SK-N-SH treated with all-trans-retinoic acid at 6 μM for 48 hours (cell line): Measurements from ENCODE around the gene SMG9.

Experiments used
- ATAC-seq: fragments of 200-7000 bp; cut with Tn5 transposase; 3 replicates; pipeline ENCODE4 v1.9.1; 2020; ENCODE audit warnings: mild to moderate bottlenecking, moderate library complexity
- ARNTL ChIP-seq: fragments of 450-650 bp; formaldehyde crosslinking; IDR thresholded peaks from 2 replicates; pipeline ENCODE4 v1.5.0; 2020; ENCODE audit warnings: low read depth, mild to moderate bottlenecking, moderate library complexity, borderline replicate concordance
- CSDC2 ChIP-seq: fragments of 250-450 bp; sonication (Bioruptor Pico); IDR thresholded peaks from 2 replicates; pipeline ENCODE4 v1.5.0; 2020; ENCODE audit warnings: mild to moderate bottlenecking, moderate library complexity
- ESRRG ChIP-seq: fragments of 250-450 bp; sonication (Bioruptor Pico); IDR thresholded peaks from 2 replicates; pipeline ENCODE4 v1.6.1; 2021; ENCODE audit warnings: mild to moderate bottlenecking
- GLIS3 ChIP-seq: fragments of 250-450 bp; sonication (Bioruptor Pico); IDR thresholded peaks from 2 replicates; pipeline ENCODE4 v1.5.0; 2020; ENCODE audit warnings: mild to moderate bottlenecking, moderate library complexity
- ISL1 ChIP-seq: fragments of 250-450 bp; sonication (Bioruptor Pico); IDR thresholded peaks from 2 replicates; pipeline ENCODE4 v2.1.2; 2022; ENCODE audit warnings: mild to moderate bottlenecking, moderate library complexity
- OSR1 ChIP-seq: fragments of 250-450 bp; sonication (Bioruptor Pico); IDR thresholded peaks from 2 replicates; pipeline ENCODE4 v1.8.0; 2022; ENCODE audit warnings: moderate library complexity, mild to moderate bottlenecking, inconsistent platforms
- PPARA ChIP-seq: fragments of 250-450 bp; sonication (Bioruptor Pico); IDR thresholded peaks from 2 replicates; pipeline ENCODE4 v1.5.0; 2020; ENCODE audit warnings: mild to moderate bottlenecking, borderline replicate concordance
- RARB ChIP-seq: fragments of 250-450 bp; sonication (Bioruptor Pico); IDR thresholded peaks from 2 replicates; pipeline ENCODE4 v1.8.0; 2021; ENCODE audit warnings: mild to moderate bottlenecking, moderate library complexity
- SNAI2 ChIP-seq: fragments of 250-450 bp; sonication (Bioruptor Pico); IDR thresholded peaks from 2 replicates; pipeline ENCODE4 v1.5.0; 2020; ENCODE audit warnings: mild to moderate bottlenecking, moderate library complexity
- TCF4 ChIP-seq: fragments of 250-450 bp; sonication (Bioruptor Pico); IDR thresholded peaks from 2 replicates; pipeline ENCODE4 v1.8.0; 2021; ENCODE audit warnings: mild to moderate bottlenecking, moderate library complexity, borderline replicate concordance
- TOX ChIP-seq: fragments of 250-450 bp; sonication (Bioruptor Pico); IDR thresholded peaks from 2 replicates; pipeline ENCODE4 v1.8.0; 2021; ENCODE audit warnings: mild to moderate bottlenecking, moderate library complexity, borderline replicate concordance
- ZC3H10 ChIP-seq: fragments of 250-450 bp; sonication (Bioruptor Pico); IDR thresholded peaks from 2 replicates; pipeline ENCODE4 v1.5.1; 2021; ENCODE audit warnings: mild to moderate bottlenecking, moderate library complexity
- ZFP3 ChIP-seq: fragments of 250-450 bp; sonication (Bioruptor Pico); IDR thresholded peaks from 2 replicates; pipeline ENCODE4 v1.5.0; 2020; ENCODE audit warnings: mild to moderate bottlenecking, moderate library complexity
- ZNF565 ChIP-seq: fragments of 450-650 bp; formaldehyde crosslinking; conservative IDR thresholded peaks from 2 replicates; pipeline ENCODE4 v1.5.0; 2020; ENCODE audit warnings: low read depth, mild to moderate bottlenecking, moderate library complexity
- ZNF70 ChIP-seq: fragments of 450-650 bp; formaldehyde crosslinking; IDR thresholded peaks from 2 replicates; pipeline ENCODE4 v1.5.0; 2020; ENCODE audit warnings: mild to moderate bottlenecking, moderate library complexity
- ZNF8 ChIP-seq: fragments of 450-650 bp; formaldehyde crosslinking; IDR thresholded peaks from 2 replicates; pipeline ENCODE4 v1.5.0; 2020; ENCODE audit warnings: mild to moderate bottlenecking, moderate library complexity
- TF ChIP-seq, protein P1 (sequence below): fragments of 250-450 bp; sonication (Bioruptor Pico); IDR thresholded peaks from 2 replicates; pipeline ENCODE4 v1.5.1; 2020; ENCODE audit warnings: low read depth, mild to moderate bottlenecking, moderate library complexity
- TF ChIP-seq, protein P2 (sequence below): fragments of 250-450 bp; sonication (Bioruptor Pico); IDR thresholded peaks from 2 replicates; pipeline ENCODE4 v1.8.0; 2021; ENCODE audit warnings: low read depth, mild to moderate bottlenecking, moderate library complexity, borderline replicate concordance
- TF ChIP-seq, protein P3 (sequence below): fragments of 250-450 bp; sonication (Bioruptor Pico); IDR thresholded peaks from 2 replicates; pipeline ENCODE4 v1.5.1; 2021; ENCODE audit warnings: mild to moderate bottlenecking, moderate library complexity
- TF ChIP-seq, protein P4 (sequence below): fragments of 250-450 bp; sonication (Bioruptor Pico); IDR thresholded peaks from 2 replicates; pipeline ENCODE4 v1.5.0; 2020; ENCODE audit warnings: mild to moderate bottlenecking, moderate library complexity
- TF ChIP-seq, protein P5 (sequence below): fragments of 250-450 bp; sonication (Bioruptor Pico); IDR thresholded peaks from 2 replicates; pipeline ENCODE4 v1.8.0; 2020; ENCODE audit warnings: mild to moderate bottlenecking, moderate library complexity, borderline replicate concordance

The SMG9 gene

DNA sequence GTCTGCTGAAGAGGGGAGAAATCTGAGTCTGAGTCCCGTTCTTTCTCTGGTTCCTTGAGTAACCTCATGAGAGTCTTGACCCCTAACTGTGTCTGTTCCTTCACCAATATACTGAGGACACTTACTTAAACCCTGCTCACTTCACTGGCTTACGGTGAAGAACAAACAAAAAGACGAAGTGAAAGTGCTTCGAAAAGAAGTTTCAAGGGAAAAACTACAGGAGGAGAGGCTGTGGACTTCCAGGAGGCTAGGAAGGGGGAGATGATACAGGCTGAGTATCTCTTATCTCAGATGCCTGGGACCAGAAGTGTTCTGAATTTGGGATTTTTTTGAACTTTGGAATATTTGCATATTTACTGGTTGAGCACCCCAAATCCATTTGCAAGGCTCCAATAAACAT, 6.1 kb downstream of the SMG9 start:
- ATAC-seq = no peak
- TF ChIP-seq TCF4 (no peak), ZNF70 (CRISPR knock-in tag) (no peak), GLIS3 (CRISPR knock-in tag) (no peak), RARB (no peak), OSR1 (no peak), TOX (CRISPR knock-in tag) (no peak), SNAI2 (no peak), ESRRG (CRISPR knock-in tag) (no peak), CSDC2 (CRISPR knock-in tag) (no peak), ZNF565 (CRISPR knock-in tag) (no peak), ARNTL (no peak), PPARA (CRISPR knock-in tag) (no peak), ZFP3 (CRISPR knock-in tag) (no peak), ISL1 (no peak)
- TF ChIP-seq, protein P1, sequence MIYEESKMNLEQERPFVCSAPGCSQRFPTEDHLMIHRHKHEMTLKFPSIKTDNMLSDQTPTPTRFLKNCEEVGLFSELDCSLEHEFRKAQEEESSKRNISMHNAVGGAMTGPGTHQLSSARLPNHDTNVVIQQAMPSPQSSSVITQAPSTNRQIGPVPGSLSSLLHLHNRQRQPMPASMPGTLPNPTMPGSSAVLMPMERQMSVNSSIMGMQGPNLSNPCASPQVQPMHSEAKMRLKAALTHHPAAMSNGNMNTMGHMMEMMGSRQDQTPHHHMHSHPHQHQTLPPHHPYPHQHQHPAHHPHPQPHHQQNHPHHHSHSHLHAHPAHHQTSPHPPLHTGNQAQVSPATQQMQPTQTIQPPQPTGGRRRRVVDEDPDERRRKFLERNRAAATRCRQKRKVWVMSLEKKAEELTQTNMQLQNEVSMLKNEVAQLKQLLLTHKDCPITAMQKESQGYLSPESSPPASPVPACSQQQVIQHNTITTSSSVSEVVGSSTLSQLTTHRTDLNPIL (CRISPR knock-in tag) = no peak
- TF ChIP-seq, protein P2, sequence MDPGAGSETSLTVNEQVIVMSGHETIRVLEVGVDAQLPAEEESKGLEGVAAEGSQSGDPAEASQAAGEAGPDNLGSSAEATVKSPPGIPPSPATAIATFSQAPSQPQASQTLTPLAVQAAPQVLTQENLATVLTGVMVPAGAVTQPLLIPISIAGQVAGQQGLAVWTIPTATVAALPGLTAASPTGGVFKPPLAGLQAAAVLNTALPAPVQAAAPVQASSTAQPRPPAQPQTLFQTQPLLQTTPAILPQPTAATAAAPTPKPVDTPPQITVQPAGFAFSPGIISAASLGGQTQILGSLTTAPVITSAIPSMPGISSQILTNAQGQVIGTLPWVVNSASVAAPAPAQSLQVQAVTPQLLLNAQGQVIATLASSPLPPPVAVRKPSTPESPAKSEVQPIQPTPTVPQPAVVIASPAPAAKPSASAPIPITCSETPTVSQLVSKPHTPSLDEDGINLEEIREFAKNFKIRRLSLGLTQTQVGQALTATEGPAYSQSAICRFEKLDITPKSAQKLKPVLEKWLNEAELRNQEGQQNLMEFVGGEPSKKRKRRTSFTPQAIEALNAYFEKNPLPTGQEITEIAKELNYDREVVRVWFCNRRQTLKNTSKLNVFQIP = no peak
- TF ChIP-seq, protein P3, sequence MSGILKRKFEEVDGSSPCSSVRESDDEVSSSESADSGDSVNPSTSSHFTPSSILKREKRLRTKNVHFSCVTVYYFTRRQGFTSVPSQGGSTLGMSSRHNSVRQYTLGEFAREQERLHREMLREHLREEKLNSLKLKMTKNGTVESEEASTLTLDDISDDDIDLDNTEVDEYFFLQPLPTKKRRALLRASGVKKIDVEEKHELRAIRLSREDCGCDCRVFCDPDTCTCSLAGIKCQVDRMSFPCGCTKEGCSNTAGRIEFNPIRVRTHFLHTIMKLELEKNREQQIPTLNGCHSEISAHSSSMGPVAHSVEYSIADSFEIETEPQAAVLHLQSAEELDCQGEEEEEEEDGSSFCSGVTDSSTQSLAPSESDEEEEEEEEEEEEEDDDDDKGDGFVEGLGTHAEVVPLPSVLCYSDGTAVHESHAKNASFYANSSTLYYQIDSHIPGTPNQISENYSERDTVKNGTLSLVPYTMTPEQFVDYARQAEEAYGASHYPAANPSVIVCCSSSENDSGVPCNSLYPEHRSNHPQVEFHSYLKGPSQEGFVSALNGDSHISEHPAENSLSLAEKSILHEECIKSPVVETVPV = no peak
- TF ChIP-seq, protein P4, sequence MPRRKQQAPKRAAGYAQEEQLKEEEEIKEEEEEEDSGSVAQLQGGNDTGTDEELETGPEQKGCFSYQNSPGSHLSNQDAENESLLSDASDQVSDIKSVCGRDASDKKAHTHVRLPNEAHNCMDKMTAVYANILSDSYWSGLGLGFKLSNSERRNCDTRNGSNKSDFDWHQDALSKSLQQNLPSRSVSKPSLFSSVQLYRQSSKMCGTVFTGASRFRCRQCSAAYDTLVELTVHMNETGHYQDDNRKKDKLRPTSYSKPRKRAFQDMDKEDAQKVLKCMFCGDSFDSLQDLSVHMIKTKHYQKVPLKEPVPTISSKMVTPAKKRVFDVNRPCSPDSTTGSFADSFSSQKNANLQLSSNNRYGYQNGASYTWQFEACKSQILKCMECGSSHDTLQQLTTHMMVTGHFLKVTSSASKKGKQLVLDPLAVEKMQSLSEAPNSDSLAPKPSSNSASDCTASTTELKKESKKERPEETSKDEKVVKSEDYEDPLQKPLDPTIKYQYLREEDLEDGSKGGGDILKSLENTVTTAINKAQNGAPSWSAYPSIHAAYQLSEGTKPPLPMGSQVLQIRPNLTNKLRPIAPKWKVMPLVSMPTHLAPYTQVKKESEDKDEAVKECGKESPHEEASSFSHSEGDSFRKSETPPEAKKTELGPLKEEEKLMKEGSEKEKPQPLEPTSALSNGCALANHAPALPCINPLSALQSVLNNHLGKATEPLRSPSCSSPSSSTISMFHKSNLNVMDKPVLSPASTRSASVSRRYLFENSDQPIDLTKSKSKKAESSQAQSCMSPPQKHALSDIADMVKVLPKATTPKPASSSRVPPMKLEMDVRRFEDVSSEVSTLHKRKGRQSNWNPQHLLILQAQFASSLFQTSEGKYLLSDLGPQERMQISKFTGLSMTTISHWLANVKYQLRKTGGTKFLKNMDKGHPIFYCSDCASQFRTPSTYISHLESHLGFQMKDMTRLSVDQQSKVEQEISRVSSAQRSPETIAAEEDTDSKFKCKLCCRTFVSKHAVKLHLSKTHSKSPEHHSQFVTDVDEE (CRISPR knock-in tag) = no peak

DNA sequence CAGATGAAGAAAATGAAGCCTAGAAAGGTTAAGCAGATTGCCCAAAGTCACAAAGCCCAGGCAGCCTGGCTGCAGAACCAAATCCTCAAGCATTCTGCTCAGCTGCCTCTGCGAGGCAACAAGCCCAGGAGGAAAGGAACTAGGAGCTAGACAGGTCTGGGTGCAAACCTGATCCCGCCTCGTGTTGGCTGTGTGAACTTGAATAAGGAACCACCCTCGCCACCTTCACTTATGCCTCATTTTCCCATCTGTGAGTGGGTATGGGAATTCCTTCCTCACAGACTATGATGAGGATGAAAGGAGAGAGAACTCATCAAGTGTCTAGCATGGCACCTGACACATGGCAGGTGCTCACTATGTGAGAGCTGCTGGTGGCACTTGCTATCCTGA, 6.6 kb downstream of the SMG9 start:
- TF ChIP-seq, protein P2 = no peak
- TF ChIP-seq, protein P3 = no peak
- TF ChIP-seq ZNF8 = no peak
- TF ChIP-seq, protein P4 (CRISPR knock-in tag) = no peak
- TF ChIP-seq ISL1 = no peak
- TF ChIP-seq PPARA (CRISPR knock-in tag) = no peak
- no peak for TF ChIP-seq ZNF70 (CRISPR knock-in tag)
- no peak for TF ChIP-seq SNAI2
- TF ChIP-seq, protein P1 (CRISPR knock-in tag) = no peak
- no peak for TF ChIP-seq ZFP3 (CRISPR knock-in tag)
- no peak for TF ChIP-seq ZNF565 (CRISPR knock-in tag)
- TF ChIP-seq, protein P5, sequence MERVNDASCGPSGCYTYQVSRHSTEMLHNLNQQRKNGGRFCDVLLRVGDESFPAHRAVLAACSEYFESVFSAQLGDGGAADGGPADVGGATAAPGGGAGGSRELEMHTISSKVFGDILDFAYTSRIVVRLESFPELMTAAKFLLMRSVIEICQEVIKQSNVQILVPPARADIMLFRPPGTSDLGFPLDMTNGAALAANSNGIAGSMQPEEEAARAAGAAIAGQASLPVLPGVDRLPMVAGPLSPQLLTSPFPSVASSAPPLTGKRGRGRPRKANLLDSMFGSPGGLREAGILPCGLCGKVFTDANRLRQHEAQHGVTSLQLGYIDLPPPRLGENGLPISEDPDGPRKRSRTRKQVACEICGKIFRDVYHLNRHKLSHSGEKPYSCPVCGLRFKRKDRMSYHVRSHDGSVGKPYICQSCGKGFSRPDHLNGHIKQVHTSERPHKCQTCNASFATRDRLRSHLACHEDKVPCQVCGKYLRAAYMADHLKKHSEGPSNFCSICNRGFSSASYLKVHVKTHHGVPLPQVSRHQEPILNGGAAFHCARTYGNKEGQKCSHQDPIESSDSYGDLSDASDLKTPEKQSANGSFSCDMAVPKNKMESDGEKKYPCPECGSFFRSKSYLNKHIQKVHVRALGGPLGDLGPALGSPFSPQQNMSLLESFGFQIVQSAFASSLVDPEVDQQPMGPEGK (CRISPR knock-in tag) = no peak
- no peak for TF ChIP-seq ESRRG (CRISPR knock-in tag)
- TF ChIP-seq RARB = no peak
- TF ChIP-seq ZC3H10 (CRISPR knock-in tag) = no peak
- TF ChIP-seq TOX (CRISPR knock-in tag) = no peak
- TF ChIP-seq, all 23 proteins: peak for 0
- ATAC-seq = no peak
